K562 (cell line): ENCODE data around the gene SH3PXD2B. TPM values are rescaled to one million over a fixed set of nuclear protein-coding genes. Genes with fewer than 3 reads are reported as not detected.

Experiments
- BCL6 ChIP-seq: fragments of 250-450 bp; sonication (Bioruptor Pico); IDR thresholded peaks from 2 replicates; pipeline ENCODE4 v1.4.0; 2020
- BHLHE40 ChIP-seq: IDR thresholded peaks from 2 replicates; pipeline ENCODE4 v1.6.1; 2011; ENCODE audit warnings: low read length, improper control_type of control experiment
- CBX2 ChIP-seq: fragments of 200-600 bp; sonication (generic); IDR thresholded peaks from one replicate; pipeline ENCODE4 v1.6.1; 2012; ENCODE audit warnings: mild to moderate bottlenecking, low read length, inconsistent platforms; ENCODE audit not compliant: insufficient read depth, poor library complexity, severe bottlenecking
- CREBBP ChIP-seq: IDR thresholded peaks from one replicate; pipeline ENCODE4 v1.6.1; 2012; ENCODE audit warnings: low read depth, mild to moderate bottlenecking, control low read depth, inconsistent platforms, low read length
- MAFF ChIP-seq: IDR thresholded peaks from 2 replicates; pipeline ENCODE4 v1.6.1; 2012; ENCODE audit warnings: low read length, improper control_type of control experiment
- NCOA2 ChIP-seq, 2 experiments: fragments of 450-650 bp; IDR thresholded peaks; 2 replicates each; pipeline ENCODE4 v1.6.1; 2018; ENCODE audit warnings: mild to moderate bottlenecking in 2 of 2, moderate library complexity in 1 of 2; ENCODE audit not compliant: partially characterized antibody in 2 of 2
- NCOA4 ChIP-seq: fragments of 450-650 bp; IDR thresholded peaks from 2 replicates; pipeline ENCODE4 v1.6.1; 2018; ENCODE audit warnings: mild to moderate bottlenecking; ENCODE audit not compliant: partially characterized antibody
- NR1H2 ChIP-seq: sonication (generic); formaldehyde crosslinking; IDR thresholded peaks from 2 replicates; pipeline ENCODE4 v1.4.0; 2020; ENCODE audit warnings: mild to moderate bottlenecking, missing genetic modification reagents
- NR2C2 ChIP-seq, 2 experiments: fragments of 200-800 bp in 1 of 2; sonication (Bioruptor generic) in 1 of 2; sonication (generic) in 1 of 2; formaldehyde crosslinking in 1 of 2; IDR thresholded peaks; 2 replicates each; pipeline versions ENCODE4 v1.6.1 to v1.8.0; 2016 to 2022; ENCODE audit warnings: mild to moderate bottlenecking in 1 of 2, missing compliant biosample characterization in 1 of 2, missing genetic modification characterization in 1 of 2, missing genetic modification reagents in 1 of 2
- PBX2 ChIP-seq, 2 experiments: IDR thresholded peaks in 1 of 2; conservative IDR thresholded peaks in 1 of 2; 2 replicates each; pipeline ENCODE4 v1.6.1; 2016; ENCODE audit warnings: low read depth in 2 of 2, mild to moderate bottlenecking in 1 of 2, missing compliant biosample characterization in 1 of 2, missing genetic modification characterization in 1 of 2, moderate library complexity in 1 of 2
- PHTF2 ChIP-seq: fragments of 250-450 bp; sonication (Bioruptor Pico); IDR thresholded peaks from 2 replicates; pipeline ENCODE4 v1.5.0; 2021; ENCODE audit warnings: mild to moderate bottlenecking
- POLR2G ChIP-seq: fragments of 200-400 bp; formaldehyde crosslinking; IDR thresholded peaks from 2 replicates; pipeline ENCODE4 v1.6.1; 2017; ENCODE audit warnings: low read depth, mild to moderate bottlenecking, antibody characterized with exemption, low read length, moderate library complexity
- POLR3A ChIP-seq: IDR thresholded peaks from 2 replicates; pipeline ENCODE4 v1.6.1; 2011; ENCODE audit warnings: borderline replicate concordance, mild to moderate bottlenecking, moderate library complexity; ENCODE audit not compliant: insufficient read length, insufficient read depth; ENCODE audit errors: extremely low read depth
- TCF15 ChIP-seq: fragments of 250-450 bp; sonication (Bioruptor Pico); IDR thresholded peaks from 2 replicates; pipeline ENCODE4 v1.8.0; 2022; ENCODE audit warnings: moderate library complexity, mild to moderate bottlenecking, inconsistent platforms
- THAP12 ChIP-seq: fragments of 250-450 bp; sonication (Bioruptor Pico); IDR thresholded peaks from 2 replicates; pipeline ENCODE4 v1.9.0; 2021; ENCODE audit warnings: mild to moderate bottlenecking, inconsistent platforms
- XRCC4 ChIP-seq: IDR thresholded peaks from one replicate; pipeline ENCODE4 v1.6.1; 2011; ENCODE audit not compliant: insufficient read depth, insufficient read length; ENCODE audit errors: extremely low read depth
- ZBTB5 ChIP-seq: fragments of 450-650 bp; IDR thresholded peaks from 2 replicates; pipeline ENCODE4 v1.6.1; 2017; ENCODE audit warnings: antibody characterized with exemption
- ZFP30 ChIP-seq: fragments of 250-450 bp; sonication (Bioruptor Pico); IDR thresholded peaks from 2 replicates; pipeline ENCODE4 v1.8.0; 2022; ENCODE audit warnings: moderate library complexity, mild to moderate bottlenecking, inconsistent platforms, borderline replicate concordance
- ZNF445 ChIP-seq: fragments of 250-450 bp; sonication (Bioruptor Pico); IDR thresholded peaks from 2 replicates; pipeline ENCODE4 v1.4.0; 2020; ENCODE audit warnings: low read depth, mild to moderate bottlenecking, moderate library complexity
- polyA plus RNA-seq, 8 experiments: library from polyadenylated mRNA; depleted of rRNA in 4 of 8; stranded (reverse) in 5 of 8; unstranded in 3 of 8; fragments of >200 nt; fragmentation: Nextera tagmentation in 2 of 8; fragmentation: Illumina TruSeq in 1 of 8; extraction: Ambion mirVana in 2 of 8; extraction: Trizol in 1 of 8; gene quantifications; 2 replicates each; pipeline versions ENCODE4 v1.2.1 to v1.2.3, GENCODE V29; 2011 to 2014; ENCODE audit warnings: inconsistent platforms in 1 of 8, missing spikeins in 1 of 8
- total RNA-seq, 7 experiments: library from RNA; depleted of rRNA in 6 of 7; stranded (reverse); fragments of >200 nt in 6 of 7; fragmentation: Illumina TruSeq in 2 of 7; extraction: Trizol in 2 of 7; gene quantifications; 2 replicates each; pipeline versions ENCODE4 v1.2.1 to v1.2.3, GENCODE V29; 2011 to 2021; ENCODE audit warnings: low replicate concordance in 1 of 7

Gene SH3PXD2B
- total and polyA plus RNA-seq, 9 of the 15 experiments (the other 6 are each of a cell fraction or from before 2014, with no cell fraction given): 0.04 to 0.66 (median 0.19) TPM

GRCh38 chr5:172443441-172444109 is 10.8 kb downstream of the SH3PXD2B start (continued):
- no peak for TF ChIP-seq THAP12 (CRISPR knock-in tag)
- no peak for TF ChIP-seq PBX2 (CRISPR knock-in tag; IDR thresholded peaks at IDR 0.05; ENCODE audit: low read depth)
- TF ChIP-seq PBX2 (tag; conservative IDR thresholded peaks at IDR 0.05; ENCODE audit: low read depth): no peak
- TF ChIP-seq TCF15 (CRISPR knock-in tag): no peak
- no peak for TF ChIP-seq NR1H2 (CRISPR knock-in tag)
- no peak for TF ChIP-seq NCOA2 (IDR thresholded peaks at IDR 0.05; ENCODE audit: partially characterized antibody in 2 of 2)
- TF ChIP-seq BCL6: no peak
- no peak for TF ChIP-seq ZNF445
- TF ChIP-seq NCOA4: no peak
- no peak for TF ChIP-seq NR2C2 (CRISPR knock-in tag; IDR thresholded peaks at IDR 0.05)
- peak; percentile 88 for TF ChIP-seq NR2C2 (tag; IDR thresholded peaks at IDR 0.05)
- TF ChIP-seq BHLHE40: peak; percentile 9; the same call in 1 of the 2 replicates
- no peak for TF ChIP-seq ZFP30 (CRISPR knock-in tag)
- peak; percentile 18; the same call in 1 of the 2 replicates for TF ChIP-seq MAFF
- no peak for TF ChIP-seq POLR2G
- no peak for TF ChIP-seq POLR3A
- TF ChIP-seq CBX2: no peak
- no peak for TF ChIP-seq PHTF2 (CRISPR knock-in tag)
- TF ChIP-seq XRCC4: no peak
- no peak for TF ChIP-seq CREBBP
- no peak for TF ChIP-seq ZBTB5
